HCT116 (cell line): ENCODE results near the gene ETNK1. TPM values are rescaled to one million over a fixed set of nuclear protein-coding genes. Genes with fewer than 3 reads are reported as not detected.

ENCODE experiments used
- ATAC-seq: fragments of 200-7000 bp; cut with Tn5 transposase; 2 replicates; pipeline ENCODE4 v1.9.1; 2020; ENCODE audit warnings: mild to moderate bottlenecking, moderate library complexity
- BruUV-seq: library from RNA; stranded (reverse); fragments of 400-500 nt; replicated peaks from 2 replicates; lab custom pipeline; 2021; lab: Mats Ljungman, UMichigan
- CTCF ChIA-PET: fragments of 300-600 bp; sonication (Branson Sonifier 250); formaldehyde crosslinking; loops from one replicate; lab custom pipeline; 2021; ENCODE audit warnings: antibody characterized with exemption; lab: Charles Lee
- POLR2A ChIA-PET: fragments of 300-600, 350-600 bp; sonication (Branson Sonifier 250); formaldehyde crosslinking; loops from one replicate; lab custom pipeline; 2021; ENCODE audit warnings: antibody characterized with exemption; lab: Charles Lee
- RAD21 ChIA-PET, 2 experiments: fragments of 300-600 bp; sonication (Branson Sonifier 250); formaldehyde crosslinking; loops; one replicate each; lab custom pipeline; 2023; ENCODE audit warnings: low total read pairs in 2 of 2; ENCODE audit not compliant: uncharacterized antibody in 2 of 2, unreplicated experiment in 2 of 2, low non-redundant PET in 1 of 2; lab: Charles Lee
- DNase-seq: peaks from one replicate; pipeline ENCODE4 v3.0.0-alpha.2; 2010; ENCODE audit warnings: low read depth, low spot score
- H2AFZ ChIP-seq: fragments of 200-600 bp; shearing (Covaris generic), sonication (generic); 2 replicates; pipeline ENCODE4 v1.6.1; 2017; ENCODE audit warnings: low read depth, mixed run types, mixed read lengths, antibody characterized with exemption, low read length; ENCODE audit not compliant: poor library complexity, severe bottlenecking
- H3K27ac ChIP-seq: 2 replicates; pipeline ENCODE4 v1.5.1; 2012; ENCODE audit warnings: low read depth, low read length
- H3K27me3 ChIP-seq: fragments of 200-600 bp; sonication (generic); 2 replicates; pipeline ENCODE4 v1.6.1; 2016; ENCODE audit warnings: mixed run types, low read length, mixed read lengths; ENCODE audit not compliant: insufficient read depth
- H3K36me3 ChIP-seq, 2 experiments: fragments of 200-500 bp in 1 of 2; fragments of 200-600 bp in 1 of 2; sonication (Bioruptor generic) in 1 of 2; sonication (generic) in 1 of 2; 2 replicates each; pipeline versions ENCODE4 v1.5.1 to v1.6.1; 2014 to 2016; ENCODE audit warnings: low read length in 2 of 2, inconsistent platforms in 1 of 2, mixed read lengths in 1 of 2, mixed run types in 1 of 2; ENCODE audit not compliant: insufficient read depth in 2 of 2, control insufficient read depth in 1 of 2
- H3K4me1 ChIP-seq, 2 experiments: fragments of 200-600 bp in 1 of 2; sonication (generic) in 1 of 2; 2 replicates each; pipeline versions ENCODE4 v1.5.1 to v1.6.1; 2012 to 2017; ENCODE audit warnings: low read length in 2 of 2, inconsistent platforms in 1 of 2, mild to moderate bottlenecking in 1 of 2, mixed read lengths in 1 of 2, mixed run types in 1 of 2, moderate library complexity in 1 of 2; ENCODE audit not compliant: insufficient read depth in 2 of 2, control insufficient read depth in 1 of 2
- H3K4me2 ChIP-seq: fragments of 200-600 bp; sonication (generic); 2 replicates; pipeline ENCODE4 v1.6.1; 2017; ENCODE audit warnings: mixed run types, low read length, mixed read lengths
- H3K4me3 ChIP-seq, 2 experiments: fragments of 200-600 bp in 1 of 2; sonication (generic) in 1 of 2; replicated peaks in 1 of 2; 2 replicates each; pipeline ENCODE4 v1.5.1; 2011 to 2016; ENCODE audit warnings: low read length in 2 of 2, control low read depth in 1 of 2, low read depth in 1 of 2, mild to moderate bottlenecking in 1 of 2, mixed read lengths in 1 of 2, mixed run types in 1 of 2
- H3K79me2 ChIP-seq: fragments of 200-600 bp; sonication (generic); 2 replicates; pipeline ENCODE4 v1.6.1; 2017; ENCODE audit warnings: mild to moderate bottlenecking, mixed run types, low read length, moderate library complexity, mixed read lengths; ENCODE audit not compliant: insufficient read depth
- H3K9ac ChIP-seq: fragments of 200-600 bp; sonication (generic); 2 replicates; pipeline ENCODE4 v1.6.1; 2016; ENCODE audit warnings: low read length, mixed read lengths
- H3K9me2 ChIP-seq: fragments of 200-600 bp; sonication (generic), shearing (Covaris generic); 2 replicates; pipeline ENCODE4 v1.6.1; 2017; ENCODE audit warnings: mixed run types, mild to moderate bottlenecking, moderate library complexity; ENCODE audit not compliant: insufficient read depth
- H3K9me3 ChIP-seq, 2 experiments: fragments of 200-500 bp in 1 of 2; fragments of 200-600 bp in 1 of 2; sonication (Bioruptor generic) in 1 of 2; sonication (generic) in 1 of 2; 2 replicates each; pipeline ENCODE4 v1.6.1; 2014 to 2017; ENCODE audit warnings: low read length in 2 of 2, mixed read lengths in 2 of 2, inconsistent platforms in 1 of 2, low read depth in 1 of 2, mild to moderate bottlenecking in 1 of 2, mixed run types in 1 of 2, moderate library complexity in 1 of 2; ENCODE audit not compliant: control insufficient read depth in 1 of 2, insufficient read depth in 1 of 2
- H4K20me1 ChIP-seq: fragments of 200-600 bp; sonication (generic), shearing (Covaris generic); 2 replicates; pipeline ENCODE4 v1.6.1; 2017; ENCODE audit warnings: mixed run types, mild to moderate bottlenecking, moderate library complexity; ENCODE audit not compliant: insufficient read depth
- CEBPB ChIP-seq: IDR thresholded peaks from 2 replicates; pipeline ENCODE4 v1.6.1; 2012; ENCODE audit warnings: low read depth
- CTCF ChIP-seq, 3 experiments: fragments of 200-600 bp in 1 of 3; sonication (generic) in 1 of 3; IDR thresholded peaks in 2 of 3; conservative IDR thresholded peaks in 1 of 3; 2 replicates each; pipeline ENCODE4 v1.5.1; 2012 to 2017; ENCODE audit warnings: low read depth in 2 of 3, low read length in 2 of 3, antibody characterized with exemption in 1 of 3, borderline replicate concordance in 1 of 3, control low read depth in 1 of 3, mild to moderate bottlenecking in 1 of 3, mixed read lengths in 1 of 3, mixed run types in 1 of 3, moderate library complexity in 1 of 3; ENCODE audit not compliant: insufficient read depth in 1 of 3
- EGR1 ChIP-seq: IDR thresholded peaks from 2 replicates; pipeline ENCODE4 v1.6.1; 2012; ENCODE audit warnings: low read depth
- ELF1 ChIP-seq: IDR thresholded peaks from 2 replicates; pipeline ENCODE4 v1.6.1; 2012; ENCODE audit warnings: low read depth, borderline replicate concordance
- EZH2phosphoT487 ChIP-seq: fragments of 200-600 bp; IDR thresholded peaks from 2 replicates; pipeline ENCODE4 v1.6.1; 2018; ENCODE audit warnings: antibody characterized with exemption, borderline replicate concordance
- FOSL1 ChIP-seq: IDR thresholded peaks from 2 replicates; pipeline ENCODE4 v1.6.1; 2012; ENCODE audit warnings: low read depth
- JUND ChIP-seq: IDR thresholded peaks from 2 replicates; pipeline ENCODE4 v1.6.1; 2012
- MAX ChIP-seq: IDR thresholded peaks from 2 replicates; pipeline ENCODE4 v1.6.1; 2012
- POLR2A ChIP-seq: IDR thresholded peaks from 2 replicates; pipeline ENCODE4 v1.7.0; 2011; ENCODE audit warnings: borderline replicate concordance; ENCODE audit not compliant: insufficient read depth, insufficient read length; ENCODE audit errors: extremely low read depth
- RAD21 ChIP-seq: IDR thresholded peaks from 2 replicates; pipeline ENCODE4 v1.6.1; 2012; ENCODE audit warnings: low read depth, mild to moderate bottlenecking
- SIN3A ChIP-seq: IDR thresholded peaks from 2 replicates; pipeline ENCODE4 v1.6.1; 2012; ENCODE audit warnings: low read depth
- SP1 ChIP-seq: IDR thresholded peaks from 2 replicates; pipeline ENCODE4 v1.6.1; 2012; ENCODE audit warnings: low read depth
- SRF ChIP-seq: IDR thresholded peaks from 2 replicates; pipeline ENCODE4 v1.6.1; 2012; ENCODE audit warnings: low read depth
- TCF7L2 ChIP-seq: IDR thresholded peaks from 2 replicates; pipeline ENCODE4 v1.7.0; 2011; ENCODE audit warnings: borderline replicate concordance, inconsistent platforms; ENCODE audit not compliant: insufficient read depth, insufficient read length; ENCODE audit errors: extremely low read depth
- ZBTB33 ChIP-seq: IDR thresholded peaks from 2 replicates; pipeline ENCODE4 v1.6.1; 2011; ENCODE audit warnings: mild to moderate bottlenecking, low read length, moderate library complexity; ENCODE audit not compliant: insufficient replicate concordance; ENCODE audit errors: extremely low read depth
- ZFX ChIP-seq: fragments of 450-650 bp; IDR thresholded peaks from 2 replicates; pipeline ENCODE4 v1.6.1; 2017
- ZNF274 ChIP-seq: fragments of 200-500 bp; sonication (Bioruptor generic); IDR thresholded peaks from 2 replicates; pipeline ENCODE4 v1.6.1; 2014; ENCODE audit warnings: mild to moderate bottlenecking, low read depth, low read length, inconsistent platforms
- intact Hi-C: fragments of 100-400 bp; cut with micrococcal nuclease; formaldehyde crosslinking; loops from 2 replicates; pipeline ENCODE4 v1.10.0; 2022
- total RNA-seq: library from RNA; stranded (reverse); gene quantifications from one replicate; pipeline ENCODE4 v1.2.1, GENCODE V29; 2021; ENCODE audit not compliant: unreplicated experiment

Gene ETNK1
- total RNA-seq, 1 experiment from 2014 or later, result 83.6 TPM

GRCh38 chr12:22687361-22688076 is 62.5 kb downstream of the ETNK1 start:
- Histone ChIP-seq H3K27ac (no peak overlapping the region), H3K36me3 (0 out of 4 replicates have a peak, but pooled peaks cover 0 to 4% of the 10 kb centered on the region in 2 experiments), H3K9me3 (no peaks in the 10 kb centered on the region), H3K27me3 (no peaks in the 10 kb centered on the region), H3K9me2 (no peaks in the 10 kb centered on the region), H2AFZ (no peak overlapping the region), H3K4me1 (no peaks in the 10 kb centered on the region), H3K79me2 (no peaks in the 10 kb centered on the region), H3K4me3 (no peak overlapping the region), H4K20me1 (peaks cover 13% of the 10 kb centered on the region; the same call in 1 of the 2 replicates), H3K4me2 (no peak overlapping the region), H3K9ac (no peak overlapping the region)
- BruUV-seq, result no TSS peak
- ChIA-PET CTCF (no interaction called here), POLR2A (no interaction called here), RAD21 (no interaction called here)
- TF ChIP-seq FOSL1, result no peak
- no peak for TF ChIP-seq EGR1
- TF ChIP-seq SP1, result no peak
- no peak for TF ChIP-seq POLR2A
- no peak for TF ChIP-seq TCF7L2
- TF ChIP-seq ELF1, result no peak
- no peak for TF ChIP-seq ZFX
- no peak for TF ChIP-seq SRF
- no peak for TF ChIP-seq SIN3A
- TF ChIP-seq RAD21, result no peak
- no peak for TF ChIP-seq JUND
- no peak for TF ChIP-seq CTCF (IDR thresholded peaks at IDR 0.05 in 2 of 3, conservative IDR thresholded peaks at IDR 0.05 in 1 of 3; ENCODE audit: borderline replicate concordance in 1 of 3, insufficient read depth in 1 of 3, low read depth in 2 of 3, low read length in 2 of 3)
- TF ChIP-seq MAX, result no peak
- no peak for TF ChIP-seq EZH2phosphoT487
- no peak for TF ChIP-seq CEBPB
- TF ChIP-seq ZBTB33, result no peak
- TF ChIP-seq ZNF274, result no peak
- intact Hi-C loops, result no loop called here
- DNase-seq, result no peak
- no peak for ATAC-seq
